HL-60 (cell line): ENCODE results near the gene CCSER2.
"Not testable (repeated sequence)": the region's sequence is repeated elsewhere in the genome, so short reads cannot be mapped to it uniquely, and the experiment has no call there.

Source experiments
- DNase-seq, 2 experiments: peaks; one replicate each; pipeline ENCODE4 v3.0.0-alpha.2; 2010 to 2020; ENCODE audit warnings: low read depth in 1 of 2, low spot score in 1 of 2
- H3K27ac ChIP-seq: fragments of 250-450 bp; sonication (Bioruptor Pico); replicated peaks from 2 replicates; pipeline ENCODE4 v1.5.1; 2020; ENCODE audit warnings: mild to moderate bottlenecking, moderate library complexity
- H3K27me3 ChIP-seq: fragments of 250-450 bp; sonication (Bioruptor Pico); 2 replicates; pipeline ENCODE4 v1.5.1; 2021; ENCODE audit warnings: mild to moderate bottlenecking, moderate library complexity; ENCODE audit not compliant: insufficient read depth, poor library complexity, severe bottlenecking
- H3K4me3 ChIP-seq: replicated peaks from 2 replicates; pipeline ENCODE4 v1.5.1; 2011; ENCODE audit warnings: mild to moderate bottlenecking, control low read depth, low read length; ENCODE audit not compliant: insufficient read depth
- GABPA ChIP-seq: IDR thresholded peaks from 2 replicates; pipeline ENCODE4 v1.6.1; 2012; ENCODE audit warnings: low read depth
- POLR2AphosphoS5 ChIP-seq: IDR thresholded peaks from 2 replicates; pipeline ENCODE4 v1.6.1; 2012; ENCODE audit warnings: low read depth
- SPI1 ChIP-seq: IDR thresholded peaks from 2 replicates; pipeline ENCODE4 v1.6.1; 2012; ENCODE audit warnings: low read depth, mild to moderate bottlenecking, borderline replicate concordance
- TF ChIP-seq, protein P1 (sequence below): IDR thresholded peaks from 2 replicates; pipeline ENCODE4 v1.6.1; 2012; ENCODE audit warnings: low read depth; ENCODE audit not compliant: insufficient replicate concordance
- TF ChIP-seq, protein P2 (sequence below): IDR thresholded peaks from one replicate; pipeline ENCODE4 v1.5.1; 2011; ENCODE audit warnings: low read length, control low read depth, inconsistent platforms; ENCODE audit not compliant: insufficient read depth

Gene CCSER2

DNA sequence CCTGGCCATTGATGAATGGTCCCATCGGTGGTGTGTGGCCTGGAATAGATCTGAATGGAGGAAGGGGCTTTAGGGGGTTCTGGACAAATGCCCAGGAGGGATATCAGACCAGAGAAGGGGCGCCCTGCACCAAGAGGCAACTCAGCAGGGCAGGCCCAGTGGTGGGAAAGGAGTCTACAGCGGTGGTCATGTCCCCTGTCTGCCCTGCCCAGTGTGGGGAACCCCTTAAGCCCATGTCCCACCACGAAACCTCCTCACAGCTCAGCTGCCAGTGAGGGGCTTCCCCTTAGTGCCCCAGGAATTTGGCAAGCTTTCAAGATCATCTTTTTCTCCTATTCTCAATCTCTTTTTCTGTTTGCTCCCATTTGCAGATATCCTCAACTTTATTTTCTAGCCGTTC is 14.1 kb upstream of the CCSER2 start:
- Histone ChIP-seq H3K27me3 (no peaks in the 10 kb centered on the region), H3K27ac (no peak overlapping the region), H3K4me3 (no peak overlapping the region)
- TF ChIP-seq, protein P1, sequence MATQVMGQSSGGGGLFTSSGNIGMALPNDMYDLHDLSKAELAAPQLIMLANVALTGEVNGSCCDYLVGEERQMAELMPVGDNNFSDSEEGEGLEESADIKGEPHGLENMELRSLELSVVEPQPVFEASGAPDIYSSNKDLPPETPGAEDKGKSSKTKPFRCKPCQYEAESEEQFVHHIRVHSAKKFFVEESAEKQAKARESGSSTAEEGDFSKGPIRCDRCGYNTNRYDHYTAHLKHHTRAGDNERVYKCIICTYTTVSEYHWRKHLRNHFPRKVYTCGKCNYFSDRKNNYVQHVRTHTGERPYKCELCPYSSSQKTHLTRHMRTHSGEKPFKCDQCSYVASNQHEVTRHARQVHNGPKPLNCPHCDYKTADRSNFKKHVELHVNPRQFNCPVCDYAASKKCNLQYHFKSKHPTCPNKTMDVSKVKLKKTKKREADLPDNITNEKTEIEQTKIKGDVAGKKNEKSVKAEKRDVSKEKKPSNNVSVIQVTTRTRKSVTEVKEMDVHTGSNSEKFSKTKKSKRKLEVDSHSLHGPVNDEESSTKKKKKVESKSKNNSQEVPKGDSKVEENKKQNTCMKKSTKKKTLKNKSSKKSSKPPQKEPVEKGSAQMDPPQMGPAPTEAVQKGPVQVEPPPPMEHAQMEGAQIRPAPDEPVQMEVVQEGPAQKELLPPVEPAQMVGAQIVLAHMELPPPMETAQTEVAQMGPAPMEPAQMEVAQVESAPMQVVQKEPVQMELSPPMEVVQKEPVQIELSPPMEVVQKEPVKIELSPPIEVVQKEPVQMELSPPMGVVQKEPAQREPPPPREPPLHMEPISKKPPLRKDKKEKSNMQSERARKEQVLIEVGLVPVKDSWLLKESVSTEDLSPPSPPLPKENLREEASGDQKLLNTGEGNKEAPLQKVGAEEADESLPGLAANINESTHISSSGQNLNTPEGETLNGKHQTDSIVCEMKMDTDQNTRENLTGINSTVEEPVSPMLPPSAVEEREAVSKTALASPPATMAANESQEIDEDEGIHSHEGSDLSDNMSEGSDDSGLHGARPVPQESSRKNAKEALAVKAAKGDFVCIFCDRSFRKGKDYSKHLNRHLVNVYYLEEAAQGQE: no peak
- TF ChIP-seq, protein P2, sequence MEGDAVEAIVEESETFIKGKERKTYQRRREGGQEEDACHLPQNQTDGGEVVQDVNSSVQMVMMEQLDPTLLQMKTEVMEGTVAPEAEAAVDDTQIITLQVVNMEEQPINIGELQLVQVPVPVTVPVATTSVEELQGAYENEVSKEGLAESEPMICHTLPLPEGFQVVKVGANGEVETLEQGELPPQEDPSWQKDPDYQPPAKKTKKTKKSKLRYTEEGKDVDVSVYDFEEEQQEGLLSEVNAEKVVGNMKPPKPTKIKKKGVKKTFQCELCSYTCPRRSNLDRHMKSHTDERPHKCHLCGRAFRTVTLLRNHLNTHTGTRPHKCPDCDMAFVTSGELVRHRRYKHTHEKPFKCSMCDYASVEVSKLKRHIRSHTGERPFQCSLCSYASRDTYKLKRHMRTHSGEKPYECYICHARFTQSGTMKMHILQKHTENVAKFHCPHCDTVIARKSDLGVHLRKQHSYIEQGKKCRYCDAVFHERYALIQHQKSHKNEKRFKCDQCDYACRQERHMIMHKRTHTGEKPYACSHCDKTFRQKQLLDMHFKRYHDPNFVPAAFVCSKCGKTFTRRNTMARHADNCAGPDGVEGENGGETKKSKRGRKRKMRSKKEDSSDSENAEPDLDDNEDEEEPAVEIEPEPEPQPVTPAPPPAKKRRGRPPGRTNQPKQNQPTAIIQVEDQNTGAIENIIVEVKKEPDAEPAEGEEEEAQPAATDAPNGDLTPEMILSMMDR: no peak
- no peak for TF ChIP-seq POLR2AphosphoS5
- TF ChIP-seq SPI1: no peak
- no peak for TF ChIP-seq GABPA
- DNase-seq: no peak

DNA sequence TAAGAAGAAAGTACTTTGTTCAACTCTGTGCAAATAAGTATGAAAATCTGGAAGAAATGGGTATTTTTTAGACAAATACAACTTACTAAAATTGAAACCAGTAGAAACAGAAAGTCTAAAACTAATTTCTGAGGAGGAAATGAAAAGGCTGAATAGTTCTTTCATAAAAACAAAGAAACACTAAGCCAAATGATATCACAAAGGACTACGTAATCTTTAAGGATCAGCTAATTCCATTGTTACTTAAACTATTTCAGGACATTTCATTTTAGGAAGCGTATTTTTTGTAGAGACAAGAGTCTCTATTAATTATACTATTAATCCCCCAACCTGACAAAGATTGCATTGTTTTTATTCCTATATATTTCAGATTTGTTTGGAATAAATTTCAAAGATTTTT is 11.2 kb upstream of the CCSER2 start:
- Histone ChIP-seq H3K4me3 (no peak overlapping the region), H3K27ac (no peak overlapping the region), H3K27me3 (no peaks in the 10 kb centered on the region)
- TF ChIP-seq, protein P2: no peak
- no peak for TF ChIP-seq SPI1
- TF ChIP-seq, protein P1: no peak
- no peak for TF ChIP-seq POLR2AphosphoS5
- TF ChIP-seq GABPA: no peak
- DNase-seq: no peak

DNA sequence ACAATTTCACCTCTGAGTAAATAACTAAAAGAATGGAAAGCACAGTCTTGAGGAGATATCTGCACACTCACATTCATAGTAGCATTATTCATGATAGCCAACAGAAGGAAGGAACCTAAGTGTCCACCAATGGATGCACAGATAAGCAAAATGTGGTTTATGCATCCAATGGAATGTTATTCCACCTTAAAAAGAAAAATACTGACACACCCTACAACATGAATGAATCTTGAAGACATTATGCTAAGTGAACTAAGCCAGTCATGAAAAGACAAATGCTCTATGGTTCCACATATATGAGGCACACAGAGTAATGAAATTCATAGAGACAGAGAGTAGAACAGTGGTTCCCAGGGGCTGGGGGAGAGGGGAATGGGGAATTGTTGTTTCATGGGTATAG is 6.5 kb upstream of the CCSER2 start:
- no peaks in the 10 kb centered on the region for H3K27me3 ChIP-seq
- H3K4me3 ChIP-seq: no peak overlapping the region
- DNase-seq: no peak
- no peak for TF ChIP-seq POLR2AphosphoS5
- TF ChIP-seq, protein P1: no peak
- TF ChIP-seq GABPA: no peak
- no peak for TF ChIP-seq SPI1
- TF ChIP-seq, protein P2: no peak
- no peak overlapping the region for H3K27ac ChIP-seq

DNA sequence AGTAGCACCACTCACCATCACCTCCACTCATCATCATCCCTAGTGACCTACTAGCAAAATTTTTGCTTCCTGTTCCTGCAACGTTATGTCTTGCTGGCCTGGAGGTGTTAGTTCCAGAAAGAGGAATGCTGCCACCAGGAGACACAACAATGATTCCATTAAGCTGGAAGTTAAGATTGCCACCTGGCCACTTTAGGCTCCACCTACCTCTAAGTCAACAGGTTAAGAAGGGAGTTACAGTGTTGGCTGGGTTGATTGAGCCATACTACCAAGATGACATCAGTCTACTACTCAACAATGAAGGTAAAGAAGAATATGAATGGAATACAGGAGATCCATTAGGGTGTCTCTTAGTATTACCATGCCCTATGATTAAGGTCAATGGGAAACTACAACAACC is 4.8 kb upstream of the CCSER2 start:
- not testable (repeated sequence) for H3K4me3 ChIP-seq, H3K27me3 ChIP-seq, H3K27ac ChIP-seq, DNase-seq

DNA sequence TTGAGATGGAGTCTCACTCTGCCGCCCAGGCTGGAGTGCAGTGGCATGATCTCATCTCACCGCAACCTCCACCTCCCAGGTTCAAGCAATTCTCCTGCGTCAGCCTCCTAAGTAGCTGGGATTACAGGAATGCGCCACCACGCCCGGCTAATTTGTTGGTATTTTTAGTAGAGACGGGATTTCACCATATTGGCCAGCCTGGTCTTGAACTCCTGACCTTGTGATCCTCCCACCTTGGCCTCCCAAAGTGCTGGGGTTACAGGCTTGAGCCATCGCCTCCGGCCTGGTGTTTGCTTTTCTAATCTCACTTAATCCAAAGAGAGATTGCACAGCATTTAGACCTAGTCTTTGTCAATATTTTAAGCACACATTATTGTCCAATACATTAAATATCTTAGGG is 1.4 kb upstream of the CCSER2 start:
- DNase-seq, H3K27ac ChIP-seq, H3K4me3 ChIP-seq, H3K27me3 ChIP-seq: not testable (repeated sequence)
